K562 (cell line): Measurements from ENCODE around the gene NME9. TPM values are rescaled to one million over a fixed set of nuclear protein-coding genes. Genes with fewer than 3 reads are reported as not detected.

ENCODE experiments used
- ATAC-seq: fragments of 200-7000 bp; cut with Tn5 transposase; 3 replicates; pipeline ENCODE4 v1.9.1; 2020; ENCODE audit warnings: moderate library complexity
- BruUV-seq: library from RNA; stranded (reverse); fragments of 400-500 nt; replicated peaks from 2 replicates; lab custom pipeline; 2021; lab: Mats Ljungman, UMichigan
- CTCF ChIA-PET: fragments of 300-600 bp; formaldehyde crosslinking; extraction: SDS; loops from one replicate; lab custom pipeline; 2021; ENCODE audit warnings: low intra/inter-chr PET ratio; lab: Yijun Ruan, JAX
- POLR2A ChIA-PET: fragments of 300-600, 350-650 bp; sonication (Branson Sonifier 250); formaldehyde crosslinking; extraction: SDS; loops from one replicate; lab custom pipeline; 2021; ENCODE audit warnings: antibody characterized with exemption, inconsistent platforms; lab: Yijun Ruan, JAX
- DNase-seq, 4 experiments: peaks; one replicate each; pipeline versions ENCODE4 v3.0.0 to v3.0.0-alpha.2; 2011 to 2018; ENCODE audit warnings: low spot score in 3 of 4, mixed read lengths in 3 of 4; ENCODE audit errors: extremely low read depth in 1 of 4
- FAIRE-seq: peaks from 2 replicates; lab custom pipeline; 2011; peaks lifted over from hg19 to GRCh38; lab: Jason Lieb, UNC
- H2AFZ ChIP-seq: 2 replicates; pipeline ENCODE4 v1.6.0; 2011; ENCODE audit warnings: low read depth, low read length, control low read depth, inconsistent platforms
- H3K27ac ChIP-seq: fragments of 200-600 bp; 3 replicates; pipeline ENCODE4 v1.8.0; 2011; ENCODE audit warnings: low read depth, mild to moderate bottlenecking, control low read depth, inconsistent platforms, low read length, moderate library complexity, mixed read lengths; ENCODE audit errors: extremely low read depth
- H3K27me3 ChIP-seq, 2 experiments: fragments of 300-600 bp in 1 of 2; 2 replicates in 1 of 2; 3 replicates in 1 of 2; pipeline versions ENCODE4 v1.6.0 to v1.8.0; 2011; ENCODE audit warnings: inconsistent platforms in 2 of 2, low read length in 2 of 2, mild to moderate bottlenecking in 1 of 2, mixed read lengths in 1 of 2, moderate library complexity in 1 of 2; ENCODE audit not compliant: control insufficient read depth in 2 of 2, insufficient read depth in 2 of 2
- H3K36me3 ChIP-seq: fragments of 300-600 bp; 3 replicates; pipeline ENCODE4 v1.8.0; 2011; ENCODE audit warnings: mild to moderate bottlenecking, low read length, inconsistent platforms; ENCODE audit not compliant: control insufficient read depth, insufficient read depth
- H3K4me1 ChIP-seq, 2 experiments: fragments of 200-600 bp in 1 of 2; replicated peaks in 1 of 2; 2 replicates in 1 of 2; 3 replicates in 1 of 2; pipeline versions ENCODE4 v1.5.1 to v1.8.0; 2011; ENCODE audit warnings: inconsistent platforms in 2 of 2, low read length in 2 of 2, mild to moderate bottlenecking in 1 of 2, mixed read lengths in 1 of 2, moderate library complexity in 1 of 2; ENCODE audit not compliant: control insufficient read depth in 2 of 2, insufficient read depth in 2 of 2
- H3K4me2 ChIP-seq: 2 replicates; pipeline ENCODE4 v1.6.1; 2011; ENCODE audit warnings: low read length, control low read depth, inconsistent platforms, mixed read lengths; ENCODE audit not compliant: insufficient read depth
- H3K4me3 ChIP-seq: fragments of 200-600 bp; sonication (generic), shearing (Covaris generic); 2 replicates; pipeline ENCODE4 v1.5.1; 2016; ENCODE audit warnings: control low read depth, inconsistent platforms
- H3K79me2 ChIP-seq: fragments of 200-600 bp; 3 replicates; pipeline ENCODE4 v1.8.0; 2011; ENCODE audit warnings: low read length, inconsistent platforms; ENCODE audit not compliant: control insufficient read depth, insufficient read depth
- H3K9ac ChIP-seq, 2 experiments: 2 replicates each; pipeline versions ENCODE4 v1.6.0 to v1.6.1; 2011; ENCODE audit warnings: low read depth in 2 of 2, low read length in 2 of 2, control low read depth in 1 of 2, inconsistent platforms in 1 of 2, mild to moderate bottlenecking in 1 of 2, mixed read lengths in 1 of 2; ENCODE audit not compliant: insufficient read depth in 1 of 2
- H3K9me1 ChIP-seq: one replicate; pipeline ENCODE4 v1.6.0; 2011; ENCODE audit warnings: inconsistent platforms, mild to moderate bottlenecking, low read length, moderate library complexity; ENCODE audit not compliant: control insufficient read depth, insufficient read depth
- H3K9me3 ChIP-seq: replicated peaks from 2 replicates; pipeline ENCODE4 v1.5.1; 2011; ENCODE audit warnings: low read depth, low read length, inconsistent platforms; ENCODE audit not compliant: control insufficient read depth, insufficient read depth
- H4K20me1 ChIP-seq: replicated peaks from 2 replicates; pipeline ENCODE4 v1.6.1; 2011; ENCODE audit warnings: low read length, inconsistent platforms, mixed read lengths; ENCODE audit not compliant: control insufficient read depth, insufficient read depth
- CHAMP1 ChIP-seq: fragments of 450-650 bp; IDR thresholded peaks from 2 replicates; pipeline ENCODE4 v1.6.1; 2016; ENCODE audit warnings: mild to moderate bottlenecking
- HSF4 ChIP-seq: fragments of 250-450 bp; sonication (Bioruptor Pico); IDR thresholded peaks from 2 replicates; pipeline ENCODE4 v2.1.2; 2022; ENCODE audit warnings: mild to moderate bottlenecking, moderate library complexity, borderline replicate concordance
- MAFG ChIP-seq: fragments of 450-650 bp; conservative IDR thresholded peaks from 2 replicates; pipeline ENCODE4 v1.6.1; 2016; ENCODE audit warnings: missing genetic modification characterization, missing compliant biosample characterization
- PKNOX1 ChIP-seq: fragments of 450-650 bp; IDR thresholded peaks from 2 replicates; pipeline ENCODE4 v1.6.1; 2016
- RBBP5 ChIP-seq: fragments of 200-600 bp; sonication (generic); IDR thresholded peaks from 2 replicates; pipeline ENCODE4 v1.6.1; 2012; ENCODE audit warnings: borderline replicate concordance, mild to moderate bottlenecking, low read length, control low read depth, inconsistent platforms; ENCODE audit not compliant: insufficient read depth, poor library complexity, severe bottlenecking
- TEAD4 ChIP-seq, 2 experiments: sonication (generic) in 1 of 2; formaldehyde crosslinking in 1 of 2; IDR thresholded peaks; 2 replicates each; pipeline versions ENCODE4 v1.6.1 to v1.8.0; 2012 to 2022; ENCODE audit warnings: borderline replicate concordance in 1 of 2, inconsistent platforms in 1 of 2, low read length in 1 of 2, mild to moderate bottlenecking in 1 of 2, missing genetic modification reagents in 1 of 2
- ZNF165 ChIP-seq: fragments of 250-450 bp; sonication (Bioruptor Pico); IDR thresholded peaks from 2 replicates; pipeline ENCODE4 v1.4.0; 2020; ENCODE audit warnings: borderline replicate concordance
- ZNF175 ChIP-seq: fragments of 200-800 bp; sonication (Bioruptor generic); IDR thresholded peaks from 2 replicates; pipeline ENCODE4 v1.6.1; 2016; ENCODE audit warnings: low read depth, mild to moderate bottlenecking, missing genetic modification characterization, missing compliant biosample characterization
- ZNF780A ChIP-seq: fragments of 250-450 bp; sonication (Bioruptor Pico); IDR thresholded peaks from 2 replicates; pipeline ENCODE4 v1.5.0; 2021; ENCODE audit warnings: mild to moderate bottlenecking
- ZNF785 ChIP-seq: fragments of 250-450 bp; sonication (Bioruptor Pico); IDR thresholded peaks from 2 replicates; pipeline ENCODE4 v1.4.0; 2020; ENCODE audit warnings: mild to moderate bottlenecking
- WGBS: fragments of 100-300 bp; shearing (Covaris generic); methylation state at CpG from one replicate; pipeline ENCODE4 v1.1.6; 2016; ENCODE audit warnings: low coverage, mixed read lengths; ENCODE audit not compliant: insufficient coverage; ENCODE audit errors: missing lambda C conversion rate; 5-methylcytosine and 5-hydroxymethylcytosine counted together
- in situ Hi-C: fragments of 300-500 bp; cut with MboI; formaldehyde crosslinking; loops from 4 replicates; pipeline ENCODE4 v1.15.0; 2018; ENCODE audit warnings: inconsistent platforms, mixed read lengths
- intact Hi-C: fragments of 100-400 bp; cut with micrococcal nuclease; formaldehyde crosslinking; loops from 2 replicates; pipeline ENCODE4 v1.14.2; 2022
- polyA plus RNA-seq, 8 experiments: library from polyadenylated mRNA; depleted of rRNA in 4 of 8; stranded (reverse) in 5 of 8; unstranded in 3 of 8; fragments of >200 nt; fragmentation: Nextera tagmentation in 2 of 8; fragmentation: Illumina TruSeq in 1 of 8; extraction: Ambion mirVana in 2 of 8; extraction: Trizol in 1 of 8; gene quantifications; 2 replicates each; pipeline versions ENCODE4 v1.2.1 to v1.2.3, GENCODE V29; 2011 to 2014; ENCODE audit warnings: inconsistent platforms in 1 of 8, missing spikeins in 1 of 8
- total RNA-seq, 7 experiments: library from RNA; depleted of rRNA in 6 of 7; stranded (reverse); fragments of >200 nt in 6 of 7; fragmentation: Illumina TruSeq in 2 of 7; extraction: Trizol in 2 of 7; gene quantifications; 2 replicates each; pipeline versions ENCODE4 v1.2.1 to v1.2.3, GENCODE V29; 2011 to 2021; ENCODE audit warnings: low replicate concordance in 1 of 7
- TF ChIP-seq, protein P1 (sequence below): fragments of 450-650 bp; formaldehyde crosslinking; IDR thresholded peaks from 2 replicates; pipeline ENCODE4 v1.4.0; 2020; ENCODE audit warnings: mild to moderate bottlenecking, moderate library complexity

NME9 gene
- total and polyA plus RNA-seq, 9 of the 15 experiments (the other 6 are each of a cell fraction or from before 2014, with no cell fraction given) = 0.05 to 0.15 (median 0.13) TPM; not detected in 6

DNA sequence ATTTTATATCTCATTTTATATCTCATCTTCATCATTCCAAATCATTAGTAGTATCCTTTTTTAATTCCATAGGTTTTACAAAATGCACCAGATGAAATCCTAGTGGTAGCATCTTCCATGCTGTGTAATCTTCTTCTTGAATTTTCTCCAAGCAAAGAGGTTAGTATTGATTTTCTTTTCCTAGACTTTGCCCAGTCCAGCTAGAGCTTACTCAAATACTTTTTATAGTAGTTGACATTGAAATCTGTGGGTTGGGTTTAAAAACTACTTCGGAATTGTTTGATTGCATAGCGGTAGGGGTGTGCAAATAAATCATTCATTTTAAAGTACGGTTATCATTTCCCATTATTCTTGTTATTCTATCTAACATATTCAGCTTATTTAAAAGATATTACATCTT lies 62.6 kb downstream of the NME9 start:
- TF ChIP-seq ZNF780A (CRISPR knock-in tag) = no peak
- ChIA-PET POLR2A (no interaction called here), CTCF (no interaction called here)
- no peaks in the 10 kb centered on the region for H4K20me1 ChIP-seq
- ATAC-seq (no peak), FAIRE-seq (no peak), DNase-seq (no peak)
- no peaks in the 10 kb centered on the region for H3K9me3 ChIP-seq
- H3K9ac ChIP-seq = no peak overlapping the region
- no peaks in the 10 kb centered on the region for H3K79me2 ChIP-seq
- no peaks in the 10 kb centered on the region for H3K9me1 ChIP-seq
- no TSS peak for BruUV-seq
- intact Hi-C loops (no loop called here), in situ Hi-C loops (no loop called here)
- no peak overlapping the region for H3K27ac ChIP-seq
- no peaks in the 10 kb centered on the region for H3K4me1 ChIP-seq
- H3K36me3 ChIP-seq = peaks cover 59% of the 10 kb centered on the region; the same call in 2 of the 3 replicates
- no peak overlapping the region for H2AFZ ChIP-seq
- no peak overlapping the region for H3K4me2 ChIP-seq
- no peak overlapping the region for H3K4me3 ChIP-seq
- no peaks in the 10 kb centered on the region for H3K27me3 ChIP-seq
- 97% methylated on average over 3 of the region's 3 CpGs for WGBS

GRCh38 chr3:138265745-138266144 lies 63.9 kb downstream of the NME9 start:
- H3K27me3 ChIP-seq = no peaks in the 10 kb centered on the region
- no peak overlapping the region for H3K4me3 ChIP-seq
- no peaks in the 10 kb centered on the region for H3K79me2 ChIP-seq
- ChIA-PET CTCF (no interaction called here), POLR2A (no interaction called here)
- no peaks in the 10 kb centered on the region for H3K4me1 ChIP-seq
- H4K20me1 ChIP-seq = no peaks in the 10 kb centered on the region
- H3K27ac ChIP-seq = no peak overlapping the region
- H3K9me1 ChIP-seq = no peaks in the 10 kb centered on the region
- no peak overlapping the region for H3K9ac ChIP-seq
- WGBS = 91% methylated on average over 1 of the region's 1 CpG
- H3K4me2 ChIP-seq = no peak overlapping the region
- peaks cover 48% of the 10 kb centered on the region; the same call in 2 of the 3 replicates for H3K36me3 ChIP-seq
- DNase-seq (no peak), FAIRE-seq (no peak), ATAC-seq (no peak)
- no peak overlapping the region for H2AFZ ChIP-seq
- in situ Hi-C loops = no loop called here
- no peaks in the 10 kb centered on the region for H3K9me3 ChIP-seq
- BruUV-seq = no TSS peak
- intact Hi-C loops = no loop called here
- TF ChIP-seq ZNF785 (CRISPR knock-in tag) (no peak), RBBP5 (no peak), PKNOX1 (0 out of 2 replicates have a peak, but pooled peaks have one; percentile 27), ZNF165 (no peak), TEAD4 (IDR thresholded peaks at IDR 0.05; ENCODE audit: low read length) (no peak), TEAD4 (CRISPR knock-in tag; IDR thresholded peaks at IDR 0.05; ENCODE audit: borderline replicate concordance) (no peak), MAFG (tag) (no peak), HSF4 (CRISPR knock-in tag) (no peak), CHAMP1 (no peak), ZNF175 (CRISPR knock-in tag) (no peak)
- TF ChIP-seq, protein P1, sequence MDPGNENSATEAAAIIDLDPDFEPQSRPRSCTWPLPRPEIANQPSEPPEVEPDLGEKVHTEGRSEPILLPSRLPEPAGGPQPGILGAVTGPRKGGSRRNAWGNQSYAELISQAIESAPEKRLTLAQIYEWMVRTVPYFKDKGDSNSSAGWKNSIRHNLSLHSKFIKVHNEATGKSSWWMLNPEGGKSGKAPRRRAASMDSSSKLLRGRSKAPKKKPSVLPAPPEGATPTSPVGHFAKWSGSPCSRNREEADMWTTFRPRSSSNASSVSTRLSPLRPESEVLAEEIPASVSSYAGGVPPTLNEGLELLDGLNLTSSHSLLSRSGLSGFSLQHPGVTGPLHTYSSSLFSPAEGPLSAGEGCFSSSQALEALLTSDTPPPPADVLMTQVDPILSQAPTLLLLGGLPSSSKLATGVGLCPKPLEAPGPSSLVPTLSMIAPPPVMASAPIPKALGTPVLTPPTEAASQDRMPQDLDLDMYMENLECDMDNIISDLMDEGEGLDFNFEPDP = no peak
